GM18511 (cell line): ENCODE measurements around the gene MPV17L.
"Not testable (repeated sequence)": the region's sequence is repeated elsewhere in the genome, so short reads cannot be mapped to it uniquely, and the experiment has no call there.

Source experiments
- ATAC-seq: cut with Tn5 transposase; IDR thresholded peaks from one replicate; pipeline ENCODE4 v1.9.1; 2021; ENCODE audit warnings: mild to moderate bottlenecking, moderate library complexity; ENCODE audit not compliant: unreplicated experiment

Gene MPV17L

GRCh38 chr16:15450624-15451023, 55.1 kb downstream of the MPV17L start:
- ATAC-seq = no peak

GRCh38 chr16:15451098-15451731, 55.7 kb downstream of the MPV17L start:
- ATAC-seq = no peak

GRCh38 chr16:15452246-15452855, 56.8 kb downstream of the MPV17L start:
- ATAC-seq = no peak

DNA sequence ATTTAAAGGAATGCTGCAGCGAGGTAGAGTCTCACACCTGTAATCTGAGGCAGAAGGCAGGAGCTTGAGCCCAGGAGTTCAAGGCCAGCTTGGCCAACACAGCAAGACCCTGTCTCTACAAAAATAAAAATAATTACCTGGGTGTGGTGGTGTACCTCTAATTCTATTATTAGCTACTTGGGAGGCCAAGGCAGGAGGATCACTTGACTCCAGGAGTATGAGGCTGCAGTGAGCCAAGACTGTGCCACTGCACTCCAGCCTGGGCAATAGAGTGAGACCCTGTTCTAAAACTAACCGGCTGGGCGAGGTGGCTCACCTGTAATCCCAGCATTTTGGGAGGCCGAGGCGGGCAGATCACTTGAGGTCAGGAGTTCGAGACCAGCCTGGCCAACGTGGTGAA, 57.7 kb downstream of the MPV17L start:
- not testable (repeated sequence) for ATAC-seq

- not testable (repeated sequence) for ATAC-seq
Observed at GRCh38 chr16:15454933-15455332, 59.4 kb downstream of the MPV17L start.

DNA sequence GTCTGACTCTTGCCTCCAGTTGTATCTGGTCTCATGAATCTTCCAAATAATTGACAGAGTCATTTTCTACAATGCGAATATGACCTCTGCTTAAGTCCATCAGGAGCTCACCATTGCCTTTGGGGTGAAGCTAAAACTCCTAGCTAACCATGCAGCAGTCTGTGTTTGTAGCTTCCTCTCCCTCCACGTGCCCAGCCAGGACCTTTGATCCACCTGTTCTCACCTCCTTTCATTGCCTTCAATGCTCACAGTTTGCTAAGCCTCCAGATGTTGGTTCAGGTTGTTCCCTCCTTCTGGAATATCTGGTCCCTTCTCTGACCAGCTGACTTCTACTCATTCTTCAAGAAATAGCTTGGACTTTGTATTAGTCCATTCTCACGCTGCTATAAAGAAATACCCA, 61.8 kb downstream of the MPV17L start:
- ATAC-seq = no peak

DNA sequence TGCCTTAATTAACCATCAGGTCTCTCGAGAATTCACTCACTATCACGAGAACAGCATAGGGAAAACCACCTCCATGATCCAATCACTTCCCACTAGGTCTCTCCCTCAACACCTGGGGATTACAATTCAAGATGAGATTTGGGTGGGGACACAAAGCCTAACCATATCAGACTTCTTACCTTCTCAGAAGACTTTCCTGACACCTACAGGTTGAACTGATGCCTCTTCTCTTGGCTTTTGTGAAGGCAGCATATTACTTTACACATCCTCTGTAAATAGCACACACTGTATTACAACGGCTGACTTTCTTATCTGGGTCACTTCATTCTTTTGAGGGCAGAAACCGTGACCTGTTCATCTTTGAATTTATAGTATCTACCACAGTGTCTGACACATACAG, 62.4 kb downstream of the MPV17L start:
- ATAC-seq = no peak

DNA sequence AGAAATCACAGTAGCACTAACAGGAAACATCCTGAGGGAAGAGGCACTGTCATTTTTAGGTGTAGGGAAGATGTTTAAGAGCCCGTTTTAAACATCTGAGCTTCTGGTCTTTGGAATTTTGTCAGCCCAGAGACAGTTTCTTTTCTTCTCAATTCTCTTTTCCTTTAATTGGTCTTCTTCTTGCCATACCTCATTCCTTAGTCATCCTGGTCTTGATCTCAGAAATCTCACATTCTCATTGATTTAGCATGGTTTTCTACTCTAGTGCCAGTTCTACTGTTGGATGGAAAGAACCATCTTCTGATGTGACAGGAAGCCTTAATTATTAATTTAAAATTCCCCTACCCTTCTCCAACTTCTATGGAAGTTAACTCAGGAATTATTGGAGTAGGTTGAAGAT, 64.2 kb downstream of the MPV17L start:
- ATAC-seq = no peak

GRCh38 chr16:15460601-15461000, 65.0 kb downstream of the MPV17L start:
- no peak for ATAC-seq

- ATAC-seq = no peak
Observed at GRCh38 chr16:15461376-15461775, 65.8 kb downstream of the MPV17L start.
